Measurements from ENCODE around the gene FOXRED2.

DNA sequence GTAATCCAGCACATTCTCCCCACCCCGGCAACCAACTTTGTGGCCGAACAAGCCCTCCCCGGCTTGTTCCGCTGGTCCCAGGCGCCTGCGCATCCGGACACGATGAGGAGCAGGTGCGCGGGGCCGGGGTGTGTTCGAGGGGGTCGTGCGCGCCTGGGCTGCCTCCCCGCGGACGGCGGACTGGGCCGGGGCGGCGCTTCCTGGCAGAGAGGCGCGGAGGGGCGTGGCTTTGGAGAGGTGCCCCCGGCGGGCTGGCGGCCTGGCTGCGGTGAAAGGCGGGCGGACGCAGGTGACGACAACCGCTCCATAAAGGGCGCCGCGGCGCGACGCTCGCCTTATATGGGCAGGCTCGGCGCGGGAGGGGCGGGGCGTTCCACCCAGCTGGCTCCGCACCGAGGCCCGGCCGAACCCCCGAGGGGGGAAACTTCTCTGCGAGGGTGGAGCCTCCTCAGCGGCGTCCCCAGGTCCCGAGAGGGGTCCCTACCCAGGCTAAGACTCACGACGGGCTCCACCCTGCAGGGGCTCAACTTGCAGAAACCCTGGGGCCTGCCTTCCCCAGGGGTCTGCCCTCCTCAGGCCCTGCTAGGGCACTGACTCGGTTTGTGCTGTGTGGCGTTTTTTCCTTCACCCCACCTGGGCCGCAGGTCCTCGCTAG is 51.8 kb downstream of the FOXRED2 start:
- TF ChIP-seq GATA3 (IDR thresholded peaks at IDR 0.05; ENCODE audit: low read depth, low read length) = no peak
- no peak for TF ChIP-seq GATA2 (IDR thresholded peaks at IDR 0.05; ENCODE audit: low read depth, low read length)
